DND-41 (cell line): ENCODE results near the gene TRAM2.

Experiments used
- ATAC-seq: fragments of 200-7000 bp; cut with Tn5 transposase; 3 replicates; pipeline ENCODE4 v1.9.1; 2021; ENCODE audit warnings: low read depth; ENCODE audit not compliant: insufficient read depth
- DNase-seq: peaks from one replicate; pipeline ENCODE4 v3.0.0-alpha.2; 2020
- H2AFZ ChIP-seq: 2 replicates; pipeline ENCODE4 v1.6.0; 2012; ENCODE audit warnings: low read depth, low read length
- H3K27ac ChIP-seq: 2 replicates; pipeline ENCODE4 v1.5.1; 2012; ENCODE audit warnings: low read length, inconsistent platforms
- H3K27me3 ChIP-seq: fragments of 200-600 bp; sonication (generic); 2 replicates; pipeline ENCODE4 v1.6.0; 2012; ENCODE audit warnings: low read length, mild to moderate bottlenecking, inconsistent platforms; ENCODE audit not compliant: insufficient read depth, poor library complexity
- H3K36me3 ChIP-seq: 2 replicates; pipeline ENCODE4 v1.5.1; 2012; ENCODE audit warnings: low read length, inconsistent platforms; ENCODE audit not compliant: insufficient read depth
- H3K4me1 ChIP-seq: 2 replicates; pipeline ENCODE4 v1.5.1; 2012; ENCODE audit warnings: mild to moderate bottlenecking, low read length; ENCODE audit not compliant: insufficient read depth
- H3K4me2 ChIP-seq: 2 replicates; pipeline ENCODE4 v1.6.0; 2012; ENCODE audit warnings: mild to moderate bottlenecking, moderate library complexity, low read length, inconsistent platforms; ENCODE audit not compliant: insufficient read depth
- H3K4me3 ChIP-seq, 2 experiments: fragments of 200-600 bp in 1 of 2; shearing (Covaris generic) in 1 of 2; 2 replicates each; pipeline ENCODE4 v1.5.1; 2012 to 2016; ENCODE audit warnings: inconsistent platforms in 2 of 2, low read length in 2 of 2, mild to moderate bottlenecking in 2 of 2, low read depth in 1 of 2, moderate library complexity in 1 of 2
- H3K79me2 ChIP-seq: 2 replicates; pipeline ENCODE4 v1.6.0; 2012; ENCODE audit warnings: low read length, inconsistent platforms; ENCODE audit not compliant: insufficient read depth
- H3K9ac ChIP-seq: 2 replicates; pipeline ENCODE4 v1.6.0; 2012; ENCODE audit warnings: low read depth, mild to moderate bottlenecking, inconsistent platforms, low read length, moderate library complexity
- H3K9me3 ChIP-seq: 2 replicates; pipeline ENCODE4 v1.5.1; 2012; ENCODE audit warnings: low read length, moderate library complexity, mild to moderate bottlenecking, inconsistent platforms; ENCODE audit not compliant: insufficient read depth, severe bottlenecking
- H4K20me1 ChIP-seq: 2 replicates; pipeline ENCODE4 v1.6.0; 2012; ENCODE audit warnings: low read length; ENCODE audit not compliant: insufficient read depth
- EZH2 ChIP-seq: IDR thresholded peaks from 3 replicates; pipeline ENCODE4 v1.6.1; 2012; ENCODE audit warnings: borderline replicate concordance, low read depth, mild to moderate bottlenecking, moderate library complexity, low read length, inconsistent platforms; ENCODE audit not compliant: severe bottlenecking
- TF ChIP-seq, protein P1 (sequence below): IDR thresholded peaks from 2 replicates; pipeline ENCODE4 v1.5.1; 2012; ENCODE audit warnings: borderline replicate concordance, low read length, moderate library complexity, mild to moderate bottlenecking; ENCODE audit not compliant: poor library complexity, severe bottlenecking; ENCODE audit errors: extremely low read depth

Gene TRAM2

DNA sequence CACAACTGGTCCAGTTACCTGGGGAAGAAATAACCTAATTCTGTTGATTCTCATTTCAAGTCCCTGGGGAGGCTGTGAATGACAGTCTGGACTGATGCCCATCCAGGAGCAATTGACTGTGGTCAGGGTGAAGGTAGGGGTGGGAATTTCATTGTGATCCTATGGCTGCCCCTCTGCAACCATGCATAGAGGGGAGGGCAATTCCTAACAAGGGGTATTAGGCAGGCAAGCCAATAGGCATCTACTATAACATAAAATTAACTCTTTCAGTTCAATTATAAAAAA is 44.0 kb upstream of the TRAM2 start:
- Histone ChIP-seq H3K4me3 (no peak overlapping the region), H3K9ac (no peak overlapping the region), H3K4me1 (no peaks in the 10 kb centered on the region), H3K27ac (no peak overlapping the region), H4K20me1 (no peaks in the 10 kb centered on the region), H3K9me3 (no peaks in the 10 kb centered on the region), H3K36me3 (no peaks in the 10 kb centered on the region), H2AFZ (no peak overlapping the region), H3K4me2 (no peak overlapping the region), H3K27me3 (no peaks in the 10 kb centered on the region), H3K79me2 (no peaks in the 10 kb centered on the region)
- TF ChIP-seq EZH2: no peak
- TF ChIP-seq, protein P1, sequence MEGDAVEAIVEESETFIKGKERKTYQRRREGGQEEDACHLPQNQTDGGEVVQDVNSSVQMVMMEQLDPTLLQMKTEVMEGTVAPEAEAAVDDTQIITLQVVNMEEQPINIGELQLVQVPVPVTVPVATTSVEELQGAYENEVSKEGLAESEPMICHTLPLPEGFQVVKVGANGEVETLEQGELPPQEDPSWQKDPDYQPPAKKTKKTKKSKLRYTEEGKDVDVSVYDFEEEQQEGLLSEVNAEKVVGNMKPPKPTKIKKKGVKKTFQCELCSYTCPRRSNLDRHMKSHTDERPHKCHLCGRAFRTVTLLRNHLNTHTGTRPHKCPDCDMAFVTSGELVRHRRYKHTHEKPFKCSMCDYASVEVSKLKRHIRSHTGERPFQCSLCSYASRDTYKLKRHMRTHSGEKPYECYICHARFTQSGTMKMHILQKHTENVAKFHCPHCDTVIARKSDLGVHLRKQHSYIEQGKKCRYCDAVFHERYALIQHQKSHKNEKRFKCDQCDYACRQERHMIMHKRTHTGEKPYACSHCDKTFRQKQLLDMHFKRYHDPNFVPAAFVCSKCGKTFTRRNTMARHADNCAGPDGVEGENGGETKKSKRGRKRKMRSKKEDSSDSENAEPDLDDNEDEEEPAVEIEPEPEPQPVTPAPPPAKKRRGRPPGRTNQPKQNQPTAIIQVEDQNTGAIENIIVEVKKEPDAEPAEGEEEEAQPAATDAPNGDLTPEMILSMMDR: no peak
- DNase-seq: no peak
- ATAC-seq: no peak

DNA sequence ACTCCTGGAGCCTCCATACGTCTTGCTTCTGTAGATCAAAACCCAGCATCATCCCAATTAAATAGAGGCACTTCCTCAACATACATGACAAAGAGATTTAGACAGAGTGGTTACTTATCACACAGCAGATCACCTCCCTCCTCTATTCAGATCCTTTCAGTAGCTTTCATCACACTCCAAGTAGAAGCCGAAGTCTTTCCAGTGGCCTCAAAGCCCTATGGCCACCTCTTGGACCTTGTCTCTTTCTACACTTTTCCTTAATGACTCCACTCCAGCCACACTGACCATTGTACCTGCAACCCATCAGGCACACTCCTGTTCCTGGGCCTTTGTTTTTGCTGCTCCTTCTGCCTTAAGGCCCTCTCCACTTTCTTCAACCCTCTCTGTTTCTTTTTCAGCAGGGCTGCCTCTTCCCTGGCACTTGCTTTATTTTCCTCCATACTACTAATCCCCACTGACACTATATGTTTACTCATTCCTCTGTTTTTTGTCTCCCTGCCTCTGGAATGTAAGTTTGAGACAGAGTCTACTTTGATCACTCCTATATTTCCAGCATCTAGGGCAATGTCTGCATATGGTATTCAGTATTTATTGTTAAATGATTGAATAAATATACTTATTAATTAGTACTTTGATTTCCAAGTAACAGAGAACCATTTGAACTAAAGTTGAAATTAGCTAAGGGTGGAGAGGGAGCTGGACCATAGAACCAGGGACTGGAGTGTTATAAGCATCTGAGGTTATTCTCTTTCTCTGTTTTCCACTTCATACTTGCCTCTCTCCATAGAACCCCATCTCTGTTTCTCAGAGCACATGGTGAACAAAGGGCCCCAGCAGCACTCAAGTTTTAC is 43.4 kb upstream of the TRAM2 start:
- Histone ChIP-seq H2AFZ (no peak overlapping the region), H3K27ac (no peak overlapping the region), H3K4me3 (no peak overlapping the region), H3K4me2 (no peak overlapping the region), H3K9ac (no peak overlapping the region), H3K27me3 (no peaks in the 10 kb centered on the region), H4K20me1 (no peaks in the 10 kb centered on the region), H3K36me3 (no peaks in the 10 kb centered on the region), H3K9me3 (no peaks in the 10 kb centered on the region), H3K4me1 (no peaks in the 10 kb centered on the region), H3K79me2 (no peaks in the 10 kb centered on the region)
- TF ChIP-seq, protein P1: no peak
- TF ChIP-seq EZH2: no peak
- ATAC-seq: no peak
- DNase-seq: no peak

DNA sequence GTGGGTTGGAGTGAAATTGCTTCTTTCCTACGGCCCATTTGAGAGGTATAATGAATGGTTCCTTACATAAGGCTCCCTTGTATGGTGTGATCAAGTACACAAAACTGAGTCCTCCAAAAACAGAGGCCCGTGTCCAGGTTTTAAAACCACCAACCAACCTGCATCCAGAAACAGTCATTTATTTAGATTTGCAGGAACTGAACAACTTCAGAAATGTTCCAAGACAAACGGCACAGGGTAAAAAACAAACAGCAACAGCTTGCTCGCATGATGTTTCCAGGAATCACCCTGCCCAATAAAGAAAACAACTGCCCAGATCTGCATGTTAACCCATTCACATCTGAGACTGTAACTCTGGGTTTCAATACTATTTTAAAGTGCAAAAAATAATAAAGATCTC is 40.2 kb upstream of the TRAM2 start:
- H3K9me3 ChIP-seq: no peaks in the 10 kb centered on the region
- ATAC-seq (no peak), DNase-seq (no peak)
- H3K27ac ChIP-seq: no peak overlapping the region
- no peaks in the 10 kb centered on the region for H3K4me1 ChIP-seq
- H3K79me2 ChIP-seq: no peaks in the 10 kb centered on the region
- no peaks in the 10 kb centered on the region for H3K27me3 ChIP-seq
- H3K9ac ChIP-seq: no peak overlapping the region
- no peaks in the 10 kb centered on the region for H4K20me1 ChIP-seq
- no peak overlapping the region for H2AFZ ChIP-seq
- H3K4me2 ChIP-seq: no peak overlapping the region
- no peak overlapping the region for H3K4me3 ChIP-seq
- no peak for TF ChIP-seq EZH2
- TF ChIP-seq, protein P1: no peak
- H3K36me3 ChIP-seq: no peaks in the 10 kb centered on the region
